Measurements from ENCODE around the gene RPTOR.

The RPTOR gene

GRCh38 chr17:80822700-80823410 lies 278.2 kb downstream of the RPTOR start:
- DNase-seq, result no peak

GRCh38 chr17:80824549-80825470 lies 280.2 kb downstream of the RPTOR start:
- no peak for DNase-seq

GRCh38 chr17:80825471-80826345 lies 281.1 kb downstream of the RPTOR start:
- DNase-seq, result no peak

GRCh38 chr17:80826346-80826954 lies 281.8 kb downstream of the RPTOR start:
- DNase-seq, result no peak

GRCh38 chr17:80826955-80827645 lies 282.5 kb downstream of the RPTOR start:
- DNase-seq, result no peak

- no peak for DNase-seq
Measured at GRCh38 chr17:80827646-80828643, 283.3 kb downstream of the RPTOR start.

- DNase-seq, result no peak
Measured at GRCh38 chr17:80829166-80829813, 284.7 kb downstream of the RPTOR start.

- no peak for DNase-seq
Measured at GRCh38 chr17:80830020-80830780, 285.6 kb downstream of the RPTOR start.

- no peak for DNase-seq
Measured at GRCh38 chr17:80831491-80831890, 286.9 kb downstream of the RPTOR start.

GRCh38 chr17:80832266-80832676 lies 287.6 kb downstream of the RPTOR start:
- DNase-seq, result peak; percentile 13

- DNase-seq, result peak; percentile 98
Measured at GRCh38 chr17:80832888-80833583, 288.4 kb downstream of the RPTOR start.

- no peak for DNase-seq
Measured at GRCh38 chr17:80833952-80834892, 289.6 kb downstream of the RPTOR start.

- no peak for DNase-seq
Measured at GRCh38 chr17:80834893-80835275, 290.2 kb downstream of the RPTOR start.

- no peak for DNase-seq
Measured at GRCh38 chr17:80835816-80836657, 291.4 kb downstream of the RPTOR start.

- DNase-seq, result no peak
Measured at GRCh38 chr17:80836658-80836965, 292.0 kb downstream of the RPTOR start.

- DNase-seq, result no peak
Measured at GRCh38 chr17:80836971-80837481, 292.4 kb downstream of the RPTOR start.

GRCh38 chr17:80837711-80838110 lies 293.1 kb downstream of the RPTOR start:
- DNase-seq, result no peak

All from DMS 273 treated with DMSO at 0.1 percent for 48 hours (cell line).